ENCODE measurements around the gene MBL2.

The MBL2 gene

GRCh38 chr10:52772623-52773022 is at the start of gene MBL2:
Gene MBL2, minus strand, starts transcription at chr10:52772784. Its CDS starts 1,149 bp downstream, at chr10:52771635.
- no peak for DNase-seq (ENCODE audit: low read depth in 2 of 2, low spot score in 1 of 2)

GRCh38 chr10:52820309-52820708 is 47.7 kb upstream of the MBL2 start:
- no peak for DNase-seq (ENCODE audit: low read depth in 2 of 2, low spot score in 1 of 2)

- no peak for DNase-seq (ENCODE audit: low read depth in 2 of 2, low spot score in 1 of 2)
Observed at GRCh38 chr10:52818019-52818418, 45.4 kb upstream of the MBL2 start.

- DNase-seq (ENCODE audit: low read depth in 2 of 2, low spot score in 1 of 2): no peak
Observed at GRCh38 chr10:52814506-52814905, 41.9 kb upstream of the MBL2 start.

- no peak for DNase-seq (ENCODE audit: low read depth in 2 of 2, low spot score in 1 of 2)
Observed at GRCh38 chr10:52811776-52812175, 39.2 kb upstream of the MBL2 start.

GRCh38 chr10:52810761-52811160 is 38.2 kb upstream of the MBL2 start:
- DNase-seq (ENCODE audit: low read depth in 2 of 2, low spot score in 1 of 2): no peak

- no peak for DNase-seq (ENCODE audit: low read depth in 2 of 2, low spot score in 1 of 2)
Observed at GRCh38 chr10:52807803-52808202, 35.2 kb upstream of the MBL2 start.

- no peak for DNase-seq (ENCODE audit: low read depth in 2 of 2, low spot score in 1 of 2)
Observed at GRCh38 chr10:52805414-52806285, 33.1 kb upstream of the MBL2 start.

- no peak for DNase-seq (ENCODE audit: low read depth in 2 of 2, low spot score in 1 of 2)
Observed at GRCh38 chr10:52801947-52802346, 29.4 kb upstream of the MBL2 start.

GRCh38 chr10:52786098-52786497 is 13.5 kb upstream of the MBL2 start:
- DNase-seq (ENCODE audit: low read depth in 2 of 2, low spot score in 1 of 2): no peak

GRCh38 chr10:52785418-52785817 is 12.8 kb upstream of the MBL2 start:
- no peak for DNase-seq (ENCODE audit: low read depth in 2 of 2, low spot score in 1 of 2)

- DNase-seq (ENCODE audit: low read depth in 2 of 2, low spot score in 1 of 2): no peak
Observed at GRCh38 chr10:52783726-52784125, 11.1 kb upstream of the MBL2 start.

- DNase-seq (ENCODE audit: low read depth in 2 of 2, low spot score in 1 of 2): no peak
Observed at GRCh38 chr10:52782554-52782953, 10.0 kb upstream of the MBL2 start.

- DNase-seq (ENCODE audit: low read depth in 2 of 2, low spot score in 1 of 2): no peak
Observed at GRCh38 chr10:52780391-52781155, 8.0 kb upstream of the MBL2 start.

GRCh38 chr10:52779541-52780390 is 7.2 kb upstream of the MBL2 start:
- peak in 1 of 2 donors; percentile 2 for DNase-seq (ENCODE audit: low read depth in 2 of 2, low spot score in 1 of 2)

GRCh38 chr10:52778511-52779392 is 6.2 kb upstream of the MBL2 start:
- no peak for DNase-seq (ENCODE audit: low read depth in 2 of 2, low spot score in 1 of 2)

GRCh38 chr10:52777414-52777813 is 4.8 kb upstream of the MBL2 start:
- DNase-seq (ENCODE audit: low read depth in 2 of 2, low spot score in 1 of 2): no peak

GRCh38 chr10:52776471-52776903 is 3.9 kb upstream of the MBL2 start:
- DNase-seq (ENCODE audit: low read depth in 2 of 2, low spot score in 1 of 2): no peak

GRCh38 chr10:52775132-52775647 is 2.6 kb upstream of the MBL2 start:
- no peak for DNase-seq (ENCODE audit: low read depth in 2 of 2, low spot score in 1 of 2)

- DNase-seq (ENCODE audit: low read depth in 2 of 2, low spot score in 1 of 2): no peak
Observed at GRCh38 chr10:52774600-52775106, 2.1 kb upstream of the MBL2 start.
